Astrocyte of the spinal cord (primary cell): Measurements from ENCODE around the gene PDE5A.
"Not testable (repeated sequence)": the region's sequence is repeated elsewhere in the genome, so short reads cannot be mapped to it uniquely, and the experiment has no call there.

ENCODE experiments used
- DNase-seq: peaks from one replicate; pipeline ENCODE4 v3.0.0; 2011; ENCODE audit warnings: low read depth, low spot score
- H3K4me3 ChIP-seq: 2 replicates; pipeline ENCODE4 v1.5.1; 2011; ENCODE audit warnings: low read depth, mild to moderate bottlenecking, low read length, moderate library complexity
- in situ Hi-C: cut with HindIII; loops from 2 replicates; pipeline ENCODE4 v1.10.0; 2017; ENCODE audit warnings: low sequenced_read_pairs
- TF ChIP-seq, protein P1 (sequence below): IDR thresholded peaks from 2 replicates; pipeline ENCODE4 v1.5.1; 2012; ENCODE audit warnings: low read depth, mild to moderate bottlenecking, low read length, inconsistent platforms

PDE5A gene

GRCh38 chr4:119454491-119455270 lies 173.9 kb downstream of the PDE5A start:
- in situ Hi-C loops, result not testable (repeated sequence)
- peak; percentile 100 for DNase-seq
- H3K4me3 ChIP-seq, result peak overlapping the region; percentile 66
- TF ChIP-seq, protein P1, sequence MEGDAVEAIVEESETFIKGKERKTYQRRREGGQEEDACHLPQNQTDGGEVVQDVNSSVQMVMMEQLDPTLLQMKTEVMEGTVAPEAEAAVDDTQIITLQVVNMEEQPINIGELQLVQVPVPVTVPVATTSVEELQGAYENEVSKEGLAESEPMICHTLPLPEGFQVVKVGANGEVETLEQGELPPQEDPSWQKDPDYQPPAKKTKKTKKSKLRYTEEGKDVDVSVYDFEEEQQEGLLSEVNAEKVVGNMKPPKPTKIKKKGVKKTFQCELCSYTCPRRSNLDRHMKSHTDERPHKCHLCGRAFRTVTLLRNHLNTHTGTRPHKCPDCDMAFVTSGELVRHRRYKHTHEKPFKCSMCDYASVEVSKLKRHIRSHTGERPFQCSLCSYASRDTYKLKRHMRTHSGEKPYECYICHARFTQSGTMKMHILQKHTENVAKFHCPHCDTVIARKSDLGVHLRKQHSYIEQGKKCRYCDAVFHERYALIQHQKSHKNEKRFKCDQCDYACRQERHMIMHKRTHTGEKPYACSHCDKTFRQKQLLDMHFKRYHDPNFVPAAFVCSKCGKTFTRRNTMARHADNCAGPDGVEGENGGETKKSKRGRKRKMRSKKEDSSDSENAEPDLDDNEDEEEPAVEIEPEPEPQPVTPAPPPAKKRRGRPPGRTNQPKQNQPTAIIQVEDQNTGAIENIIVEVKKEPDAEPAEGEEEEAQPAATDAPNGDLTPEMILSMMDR, result peak; percentile 9

DNA sequence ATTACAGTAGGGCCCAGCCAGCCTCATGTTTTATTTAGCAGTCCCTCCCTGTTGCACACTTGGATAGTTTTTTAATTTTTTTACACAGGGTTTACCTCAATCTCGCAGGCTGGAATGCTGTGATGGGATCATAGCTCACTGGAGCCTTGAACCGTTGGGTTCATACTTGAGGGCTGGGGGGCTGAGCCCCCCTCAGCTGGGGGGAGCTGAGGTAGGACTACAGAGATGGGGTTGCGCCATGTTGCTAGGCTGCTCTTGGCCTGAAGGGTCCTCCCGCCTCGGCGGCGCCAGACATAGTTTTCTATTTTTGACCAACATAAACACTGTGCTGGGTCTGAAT lies 174.5 kb downstream of the PDE5A start:
- in situ Hi-C loops, DNase-seq: not testable (repeated sequence)
- peak overlapping the region; percentile 66 for H3K4me3 ChIP-seq
- TF ChIP-seq, protein P1, result peak; percentile 10

DNA sequence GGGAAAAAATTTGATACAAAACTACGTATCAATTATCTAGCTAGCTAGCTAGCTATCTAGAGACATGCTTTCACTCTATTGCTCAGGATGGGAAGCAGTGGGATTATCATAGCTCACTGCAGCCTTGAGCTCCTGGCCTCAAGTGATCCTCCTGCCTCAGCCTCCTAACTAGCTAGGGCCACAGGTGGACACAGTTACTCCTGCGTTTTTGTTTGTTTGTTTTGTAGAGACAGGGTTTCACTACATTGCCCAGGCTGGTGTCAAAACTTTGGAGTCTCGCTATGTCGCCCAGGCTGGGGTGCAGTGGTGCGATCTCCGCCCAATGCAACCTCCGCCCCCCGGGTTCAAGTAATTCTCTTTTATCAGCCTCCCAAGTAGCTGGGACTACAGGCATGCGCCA lies 175.3 kb downstream of the PDE5A start:
- not testable (repeated sequence) for DNase-seq

DNA sequence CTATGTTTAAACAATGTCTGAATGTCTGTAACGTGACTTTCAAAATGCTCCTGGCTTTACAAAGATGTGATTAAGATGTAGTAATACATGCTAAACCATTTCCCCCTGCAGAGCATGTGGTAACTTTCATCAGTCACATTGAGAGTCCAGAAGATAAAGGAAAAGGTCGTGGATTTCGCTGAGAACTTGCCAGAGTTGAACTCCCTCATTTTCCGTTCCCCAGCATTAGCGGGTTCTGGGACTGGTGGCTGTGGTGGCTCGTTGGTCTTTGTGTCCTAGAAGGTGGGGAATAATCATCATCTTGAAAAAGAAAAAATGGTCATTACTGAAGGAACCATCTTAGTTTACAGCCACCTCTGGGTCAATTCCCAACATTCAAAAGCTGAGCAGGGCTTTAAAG lies 178.8 kb downstream of the PDE5A start:
- in situ Hi-C loops, DNase-seq, H3K4me3 ChIP-seq: not testable (repeated sequence)

More for the DNA sequence above, 175.3 kb downstream of the PDE5A start:
- H3K4me3 ChIP-seq, in situ Hi-C loops: not testable (repeated sequence)
